ENCODE results near the gene NOC4L.
A peak's percentile ranks its signal among the peaks of the same experiment; 100 is the strongest.
"Not testable (repeated sequence)": the region's sequence is repeated elsewhere in the genome, so short reads cannot be mapped to it uniquely, and the experiment has no call there.

Gene NOC4L

GRCh38 chr12:132140501-132140900 lies 3.8 kb upstream of the NOC4L start:
- peak in 6 of 42 donors; percentile 2 to 37 (median 14) for DNase-seq
- intact Hi-C loops (cut with DNase I), result no loop called here

- intact Hi-C loops (cut with DNase I), result no loop called here
- DNase-seq, result peak in 8 of 42 donors; percentile 2 to 25 (median 8)
Measured at GRCh38 chr12:132140918-132141841, 3.1 kb upstream of the NOC4L start.

GRCh38 chr12:132141976-132142678 lies 2.1 kb upstream of the NOC4L start:
- intact Hi-C loops (cut with DNase I), result no loop called here
- peak in 6 of 42 donors; percentile 4 to 27 (median 13) for DNase-seq

GRCh38 chr12:132142679-132143335 lies 1.4 kb upstream of the NOC4L start:
- peak in 10 of 42 donors; percentile 2 to 37 (median 12) for DNase-seq
- intact Hi-C loops (cut with DNase I), result no loop called here

GRCh38 chr12:132143336-132144071 lies 753 bp upstream of the NOC4L start:
- intact Hi-C loops (cut with DNase I), result loop anchor here (1.0 kb wide), 1 partner anchor 59 kb away; no protein-coding TSS in a partner anchor
- peak in 38 of 42 donors; percentile 21 to 77 (median 53) for DNase-seq

GRCh38 chr12:132144810-132145168 lies 532 bp downstream of the NOC4L start:
- peak in 9 of 42 donors; percentile 3 to 43 (median 19) for DNase-seq
- intact Hi-C loops (cut with DNase I), result loop anchor here (1.0 kb wide), 1 partner anchor 60 kb away; no protein-coding TSS in a partner anchor

- intact Hi-C loops (cut with DNase I), result no loop called here
- DNase-seq, result peak in 9 of 42 donors; percentile 1 to 34 (median 13)
Measured at GRCh38 chr12:132145334-132145733, 1.1 kb downstream of the NOC4L start.

GRCh38 chr12:132146098-132146497 lies 1.8 kb downstream of the NOC4L start:
- peak in 3 of 42 donors; percentile 2 to 27 (median 6) for DNase-seq
- intact Hi-C loops (cut with DNase I), result no loop called here

GRCh38 chr12:132146772-132147422 lies 2.6 kb downstream of the NOC4L start:
- peak in 10 of 42 donors; percentile 1 to 38 (median 12) for DNase-seq
- intact Hi-C loops (cut with DNase I), result no loop called here

- DNase-seq, result peak in 11 of 42 donors; percentile 2 to 30 (median 12)
- intact Hi-C loops (cut with DNase I), result no loop called here
Measured at GRCh38 chr12:132147423-132148367, 3.4 kb downstream of the NOC4L start.

- peak in 7 of 42 donors; percentile 3 to 28 (median 7) for DNase-seq
- intact Hi-C loops (cut with DNase I), result no loop called here
Measured at GRCh38 chr12:132148368-132149045, 4.2 kb downstream of the NOC4L start.

GRCh38 chr12:132149526-132149925 lies 5.3 kb downstream of the NOC4L start:
- intact Hi-C loops (cut with DNase I), result not testable (repeated sequence)
- peak in 1 of 42 donors; percentile 4 for DNase-seq

GRCh38 chr12:132150780-132151144 lies 6.5 kb downstream of the NOC4L start:
- peak in 1 of 42 donors; percentile 5 for DNase-seq
- intact Hi-C loops (cut with DNase I), result no loop called here

- intact Hi-C loops (cut with DNase I), result no loop called here
- DNase-seq, result peak in 7 of 42 donors; percentile 1 to 29 (median 5)
Measured at GRCh38 chr12:132151145-132151765, 7.0 kb downstream of the NOC4L start.

GRCh38 chr12:132151766-132152410 lies 7.6 kb downstream of the NOC4L start:
- DNase-seq, result peak in 6 of 42 donors; percentile 3 to 27 (median 9)
- intact Hi-C loops (cut with DNase I), result no loop called here
